Measurements from ENCODE around the gene ZNF529. TPM values are rescaled to one million over a fixed set of nuclear protein-coding genes. Genes with fewer than 3 reads are reported as not detected.

The ZNF529 gene
- 2.4 to 3.2 TPM (median 2.8 TPM) in 5 replicates for total RNA-seq (2022; extraction: Qiagen RNA extraction; ENCODE audit: low read depth)

DNA sequence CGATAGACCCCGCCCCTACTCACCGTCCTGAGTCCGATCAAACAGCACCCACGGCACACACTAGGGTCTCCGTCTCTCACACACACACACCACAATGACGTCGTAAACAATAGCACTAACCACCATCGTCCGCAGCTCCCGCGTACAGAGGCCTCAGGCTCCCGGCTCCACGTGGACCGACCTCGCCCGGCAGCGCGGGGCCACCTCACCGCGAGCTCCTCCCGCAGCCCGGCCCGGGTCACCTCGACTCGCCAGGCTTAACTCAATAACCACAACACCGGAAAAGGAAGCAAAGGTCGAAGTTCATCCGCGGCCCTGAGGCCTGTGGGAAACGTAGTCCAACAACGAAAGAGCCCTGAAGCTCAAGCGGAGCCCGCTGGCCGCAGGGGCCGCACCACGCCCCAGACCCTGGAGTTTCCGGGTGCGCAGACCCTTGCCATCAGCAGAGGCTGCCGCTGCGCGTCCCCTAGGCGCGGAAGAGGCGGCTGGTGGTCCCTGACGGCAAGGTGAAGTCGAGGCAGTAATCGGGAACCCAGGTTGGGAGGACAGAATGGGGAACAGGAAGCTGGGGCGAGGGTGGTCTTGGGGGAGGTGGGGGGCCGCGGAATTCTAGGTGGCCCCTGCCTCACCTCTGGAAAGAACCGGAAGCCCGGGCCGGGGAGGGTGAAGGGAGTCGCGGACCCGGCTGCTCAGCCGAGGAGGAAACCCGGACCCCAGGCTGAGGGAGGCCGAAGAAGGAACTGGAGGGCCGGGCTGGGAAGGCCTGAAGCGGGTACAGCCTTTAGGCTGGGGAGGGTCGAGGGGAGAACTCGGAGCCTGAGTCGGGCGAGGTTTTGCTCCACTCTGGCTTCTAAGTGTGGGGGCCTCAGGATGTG lies at the start of gene ZNF529:
Gene ZNF529 (minus strand): TSS at position 273 of the 875 bp plus-strand sequence. CDS start 946 bp downstream, outside the sequence.

DNA sequence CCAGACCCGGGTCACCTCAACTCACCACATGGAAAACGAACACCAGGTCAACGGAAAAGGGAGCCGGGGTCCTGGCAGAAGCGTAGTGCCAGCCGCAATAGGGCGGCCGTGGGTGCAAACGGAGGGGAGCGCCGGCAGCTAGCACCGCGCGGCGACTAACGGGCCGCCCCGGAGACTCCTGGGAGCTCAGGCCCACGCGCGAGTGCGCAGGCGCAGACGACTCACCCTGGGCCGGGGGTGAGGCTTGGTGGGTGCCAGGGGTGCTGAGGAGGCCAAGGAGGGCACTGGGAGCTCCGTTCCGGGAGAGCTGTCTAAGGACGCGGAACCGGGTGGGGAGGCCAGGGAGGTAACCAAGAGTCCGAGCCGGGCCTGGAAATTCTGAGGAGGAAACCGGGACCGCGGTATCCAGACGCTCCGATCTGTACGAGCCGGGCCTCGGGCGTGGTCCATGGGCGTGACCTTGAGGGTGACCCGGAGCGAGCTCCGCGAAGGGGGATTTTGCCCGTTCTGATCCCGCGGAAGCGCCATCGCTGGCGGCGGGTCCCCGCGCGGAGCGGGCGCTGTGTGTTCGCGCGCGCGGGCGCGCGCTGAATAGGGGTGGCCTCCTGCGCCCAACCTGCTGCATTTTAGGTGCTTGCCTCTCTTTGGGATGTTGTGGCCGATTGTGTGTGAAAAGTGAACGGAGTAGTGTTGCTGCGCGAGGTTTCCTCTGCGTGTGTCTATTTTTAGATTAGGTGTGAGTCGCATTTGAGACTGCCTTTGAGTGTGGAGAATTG lies 32.2 kb upstream of the ZNF529 start, which contains the start of gene ZNF382:
Gene ZNF382 (plus strand): TSS at position 213 of the 776 bp plus-strand sequence. CDS start 4,602 bp downstream, outside the sequence.

DNA sequence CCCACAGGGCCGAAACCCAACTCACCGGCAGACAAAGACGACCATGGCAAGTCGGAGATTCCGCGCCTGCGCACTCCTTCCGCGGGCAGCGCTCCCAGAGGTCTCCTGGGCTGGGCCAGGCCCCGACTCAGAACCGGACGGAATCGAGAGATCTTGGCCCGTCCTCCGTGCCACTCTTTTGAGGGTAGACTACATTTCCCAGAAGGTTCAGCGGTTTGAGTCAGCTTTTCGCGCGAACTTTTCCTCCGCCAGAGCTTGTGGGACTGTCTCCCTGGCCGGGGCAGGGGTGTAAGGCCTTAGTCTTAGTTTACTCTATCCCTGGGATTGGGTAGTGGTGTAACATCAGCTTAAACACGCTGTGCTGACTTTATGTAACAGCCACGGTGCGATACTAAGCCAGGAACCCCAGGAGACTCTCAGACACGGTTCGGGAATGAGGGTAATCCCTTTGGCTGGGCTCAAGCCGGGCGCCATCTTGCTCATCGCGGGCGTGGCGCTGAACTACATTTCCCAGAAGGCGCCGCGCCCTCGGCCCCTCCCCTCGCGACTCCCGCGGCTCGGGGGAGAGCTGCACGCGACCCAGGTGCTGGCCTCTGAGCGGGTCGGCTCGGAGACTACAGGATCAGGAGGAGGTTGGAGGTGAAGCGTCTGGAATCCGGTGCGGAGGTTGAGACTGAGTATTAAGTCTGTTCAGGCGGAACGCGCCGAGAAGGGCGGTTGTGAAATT lies 44.7 kb downstream of the ZNF529 start, which contains the start of gene ZNF260:
Gene ZNF260 (minus strand): TSS at position 78 of the 727 bp plus-strand sequence. CDS start 13,033 bp downstream, outside the sequence.

Other genes with a start within 250 kb of the ZNF529 start
- gene ZFP14, start 194.1 kb downstream of the ZNF529 start, total RNA-seq (2022; extraction: Qiagen RNA extraction; ENCODE audit: low read depth): 1.9 to 2.6 TPM (median 2.2 TPM) in 5 replicates
- 1.8 to 2.5 TPM (median 1.9 TPM) in 5 replicates for gene ZFP82, start 154.6 kb downstream of the ZNF529 start, total RNA-seq (2022; extraction: Qiagen RNA extraction; ENCODE audit: low read depth)
- 8.1 to 12.8 TPM (median 10.1 TPM) in 5 replicates for gene ZNF566, start 83.7 kb downstream of the ZNF529 start, total RNA-seq (2022; extraction: Qiagen RNA extraction; ENCODE audit: low read depth)
- 5.8 to 10.4 TPM (median 8.6 TPM) in 5 replicates for gene ZNF260, start 45.0 kb downstream of the ZNF529 start, total RNA-seq (2022; extraction: Qiagen RNA extraction; ENCODE audit: low read depth)
- gene ZNF382, start 32.0 kb upstream of the ZNF529 start, total RNA-seq (2022; extraction: Qiagen RNA extraction; ENCODE audit: low read depth): 0.02 to 0.24 TPM (median 0.08 TPM) in 3 of 5 replicates, not detected in the others
- gene ZNF461, start 93.5 kb upstream of the ZNF529 start, total RNA-seq (2022; extraction: Qiagen RNA extraction; ENCODE audit: low read depth): 5.2 to 9.0 TPM (median 7.8 TPM) in 5 replicates
- gene ZNF567, start 114.3 kb upstream of the ZNF529 start, total RNA-seq (2022; extraction: Qiagen RNA extraction; ENCODE audit: low read depth): 7.7 to 11.0 TPM (median 10.5 TPM) in 5 replicates
- gene ZNF850, start 199.5 kb upstream of the ZNF529 start, total RNA-seq (2022; extraction: Qiagen RNA extraction; ENCODE audit: low read depth): 0.36 to 0.99 TPM (median 0.79 TPM) in 5 replicates